HepG2 (cell line): ENCODE measurements around the gene MCMBP. TPM values are rescaled to one million over a fixed set of nuclear protein-coding genes. Genes with fewer than 3 reads are reported as not detected.
A peak's percentile ranks its signal among the peaks of the same experiment; 100 is the strongest.

Source experiments
- AHR ChIP-seq: IDR thresholded peaks from 2 replicates; pipeline ENCODE4 v1.6.1; 2018; ENCODE audit warnings: missing genetic modification reagents, missing compliant biosample characterization
- ARNT2 ChIP-seq: sonication (generic); formaldehyde crosslinking; IDR thresholded peaks from 2 replicates; pipeline ENCODE4 v1.8.0; 2022; ENCODE audit warnings: mild to moderate bottlenecking, low read depth, missing genetic modification reagents, moderate library complexity
- ATF3 ChIP-seq: sonication (generic); formaldehyde crosslinking; IDR thresholded peaks from 2 replicates; pipeline ENCODE4 v1.4.0; 2020; ENCODE audit warnings: missing genetic modification reagents
- BCL3 ChIP-seq: sonication (generic); formaldehyde crosslinking; IDR thresholded peaks from 2 replicates; pipeline ENCODE4 v1.5.1; 2020; ENCODE audit warnings: mild to moderate bottlenecking, missing genetic modification reagents, moderate library complexity
- CHD2 ChIP-seq: IDR thresholded peaks from 2 replicates; pipeline ENCODE4 v1.6.1; 2011; ENCODE audit warnings: low read depth, low read length, improper control_type of control experiment
- E2F5 ChIP-seq: sonication (generic); formaldehyde crosslinking; conservative IDR thresholded peaks from 2 replicates; pipeline ENCODE4 v1.4.0; 2020; ENCODE audit warnings: missing genetic modification reagents
- GFI1 ChIP-seq: sonication (generic); formaldehyde crosslinking; IDR thresholded peaks from 2 replicates; pipeline ENCODE4 v1.5.0; 2020; ENCODE audit warnings: missing genetic modification reagents, mild to moderate bottlenecking, borderline replicate concordance
- HDAC1 ChIP-seq: sonication (generic); formaldehyde crosslinking; IDR thresholded peaks from 2 replicates; pipeline ENCODE4 v1.5.1; 2020; ENCODE audit warnings: mild to moderate bottlenecking, missing genetic modification reagents
- HNF1B ChIP-seq: sonication (generic); formaldehyde crosslinking; IDR thresholded peaks from 2 replicates; pipeline ENCODE4 v1.5.1; 2020; ENCODE audit warnings: mild to moderate bottlenecking, moderate library complexity, missing genetic modification reagents
- HNRNPUL1 ChIP-seq: fragments of 200-400 bp; formaldehyde crosslinking; IDR thresholded peaks from 2 replicates; pipeline ENCODE4 v1.6.1; 2017; ENCODE audit warnings: low read depth, mild to moderate bottlenecking, low read length, moderate library complexity
- HOXA5 ChIP-seq: sonication (generic); formaldehyde crosslinking; IDR thresholded peaks from 2 replicates; pipeline ENCODE4 v1.4.0; 2020; ENCODE audit warnings: missing genetic modification reagents
- IKZF5 ChIP-seq: IDR thresholded peaks from 2 replicates; pipeline ENCODE4 v1.6.1; 2018; ENCODE audit warnings: missing genetic modification reagents, mild to moderate bottlenecking, missing compliant biosample characterization
- KAT7 ChIP-seq: IDR thresholded peaks from 2 replicates; pipeline ENCODE4 v1.6.1; 2018; ENCODE audit warnings: borderline replicate concordance, missing compliant biosample characterization
- KLF6 ChIP-seq: IDR thresholded peaks from 2 replicates; pipeline ENCODE4 v1.8.0; 2016; ENCODE audit warnings: missing biosample characterization, missing genetic modification reagents
- ZBTB33 ChIP-seq: sonication (generic); formaldehyde crosslinking; IDR thresholded peaks from 2 replicates; pipeline ENCODE4 v1.4.0; 2020; ENCODE audit warnings: missing genetic modification reagents
- ZNF501 ChIP-seq: sonication (generic); formaldehyde crosslinking; IDR thresholded peaks from 2 replicates; pipeline ENCODE4 v1.5.1; 2020; ENCODE audit warnings: mild to moderate bottlenecking, moderate library complexity, missing genetic modification reagents
- ZNF749 ChIP-seq: sonication (generic); formaldehyde crosslinking; IDR thresholded peaks from 2 replicates; pipeline ENCODE4 v1.8.0; 2022; ENCODE audit warnings: mild to moderate bottlenecking, missing genetic modification reagents, moderate library complexity, borderline replicate concordance
- polyA plus RNA-seq, 8 experiments: library from polyadenylated mRNA; depleted of rRNA in 3 of 8; stranded (reverse) in 7 of 8; unstranded in 1 of 8; fragments of >200 nt; fragmentation: Illumina TruSeq in 4 of 8; extraction: Trizol in 4 of 8; gene quantifications; 2 replicates each; pipeline versions ENCODE4 v1.2.1 to v1.2.3, GENCODE V29; 2011 to 2016; ENCODE audit warnings: low read depth in 4 of 8, missing spikeins in 1 of 8, mixed read lengths in 1 of 8; ENCODE audit not compliant: insufficient read depth in 1 of 8
- total RNA-seq, 5 experiments: library from RNA; depleted of rRNA; stranded (reverse); fragments of >200 nt; fragmentation: Illumina TruSeq; extraction: Trizol; gene quantifications; 2 replicates each; pipeline ENCODE4 v1.2.3, GENCODE V29; 2016; ENCODE audit warnings: low read depth in 1 of 5

The MCMBP gene
- total and polyA plus RNA-seq, 2 of the 13 experiments (the other 11 are each of a cell fraction or from before 2014, with no cell fraction given): 35.7 to 62.4 TPM

GRCh38 chr10:119871881-119872609 is 598 bp downstream of the MCMBP start (continued):
- TF ChIP-seq ZBTB33 (CRISPR knock-in tag) (no peak), KAT7 (CRISPR knock-in tag) (no peak), AHR (CRISPR knock-in tag) (no peak), ZNF749 (no peak), CHD2 (no peak), ARNT2 (CRISPR knock-in tag) (peak; percentile 4; the same call in 1 of the 2 replicates), KLF6 (CRISPR knock-in tag) (no peak), GFI1 (CRISPR knock-in tag) (0 out of 2 replicates have a peak, but pooled peaks have one; percentile 68), BCL3 (CRISPR knock-in tag) (no peak), ATF3 (CRISPR knock-in tag) (no peak), HNRNPUL1 (no peak), IKZF5 (no peak), HNF1B (CRISPR knock-in tag) (peak; percentile 68; the same call in 1 of the 2 replicates), HOXA5 (no peak), E2F5 (0 out of 2 replicates have a peak, but pooled peaks have one; percentile 29), ZNF501 (CRISPR knock-in tag) (peak; percentile 54; the same call in 1 of the 2 replicates), HDAC1 (peak; percentile 40; the same call in 1 of the 2 replicates)
